OCI-LY1 (cell line): ENCODE measurements around the gene C10orf88.

Source experiments
- H2AFZ ChIP-seq: fragments of 200-600 bp; sonication (generic), shearing (Covaris generic); 2 replicates; pipeline ENCODE4 v1.6.0; 2014; ENCODE audit warnings: antibody characterized with exemption, mild to moderate bottlenecking, low read length
- H3F3A ChIP-seq: fragments of 200-600 bp; sonication (generic), shearing (Covaris generic); 2 replicates; pipeline ENCODE4 v1.6.0; 2014; ENCODE audit warnings: mild to moderate bottlenecking, antibody characterized with exemption, low read length, moderate library complexity; ENCODE audit not compliant: insufficient read depth
- H3K27ac ChIP-seq: fragments of 200-600 bp; sonication (generic); 2 replicates; pipeline ENCODE4 v1.5.1; 2014; ENCODE audit warnings: low read length, mixed run types, mild to moderate bottlenecking, low read depth; ENCODE audit not compliant: poor library complexity, severe bottlenecking
- H3K27me3 ChIP-seq: fragments of 200-600 bp; sonication (generic); 2 replicates; pipeline ENCODE4 v1.6.0; 2014; ENCODE audit warnings: antibody characterized with exemption, mild to moderate bottlenecking, low read length, moderate library complexity; ENCODE audit not compliant: insufficient read depth
- H3K36me3 ChIP-seq: fragments of 200-600 bp; sonication (generic); 2 replicates; pipeline ENCODE4 v1.6.1; 2014; ENCODE audit warnings: mild to moderate bottlenecking, antibody characterized with exemption, low read length, moderate library complexity, mixed read lengths; ENCODE audit not compliant: insufficient read depth
- H3K4me1 ChIP-seq: fragments of 200-600 bp; sonication (generic); 2 replicates; pipeline ENCODE4 v1.5.1; 2014; ENCODE audit warnings: mild to moderate bottlenecking, low read length, moderate library complexity; ENCODE audit not compliant: insufficient read depth, severe bottlenecking
- H3K4me2 ChIP-seq: fragments of 200-600 bp; sonication (generic), shearing (Covaris generic); 2 replicates; pipeline ENCODE4 v1.6.1; 2014; ENCODE audit warnings: low read length
- H3K4me3 ChIP-seq: fragments of 200-600 bp; sonication (generic); 2 replicates; pipeline ENCODE4 v1.5.1; 2014; ENCODE audit warnings: low read length, low read depth, mild to moderate bottlenecking, mixed read lengths; ENCODE audit not compliant: poor library complexity, severe bottlenecking
- H3K79me2 ChIP-seq: fragments of 200-600 bp; shearing (Covaris generic); 2 replicates; pipeline ENCODE4 v1.6.1; 2016; ENCODE audit warnings: mixed run types, low read length, mixed read lengths; ENCODE audit not compliant: insufficient read depth
- H3K9ac ChIP-seq: fragments of 200-600 bp; sonication (generic), shearing (Covaris generic); 2 replicates; pipeline ENCODE4 v1.6.1; 2014; ENCODE audit warnings: mild to moderate bottlenecking, low read length, mixed read lengths
- H3K9me2 ChIP-seq: fragments of 200-600 bp; sonication (generic), shearing (Covaris generic); 2 replicates; pipeline ENCODE4 v1.6.1; 2014; ENCODE audit warnings: low read depth, mild to moderate bottlenecking, low read length, mixed read lengths
- H3K9me3 ChIP-seq: fragments of 200-600 bp; shearing (Covaris generic); 2 replicates; pipeline ENCODE4 v1.6.1; 2014; ENCODE audit warnings: low read length, mixed read lengths
- H4K20me1 ChIP-seq: fragments of 200-600 bp; sonication (generic), shearing (Covaris generic); 2 replicates; pipeline ENCODE4 v1.6.0; 2016; ENCODE audit warnings: mild to moderate bottlenecking, low read length; ENCODE audit not compliant: insufficient read depth
- EZH2 ChIP-seq: fragments of 200-600 bp; sonication (generic), shearing (Covaris generic); IDR thresholded peaks from 2 replicates; pipeline ENCODE4 v1.8.0; 2017; ENCODE audit warnings: borderline replicate concordance, mixed run types, mild to moderate bottlenecking, antibody characterized with exemption, low read length, moderate library complexity, mixed read lengths
- TF ChIP-seq, protein P1 (sequence below): fragments of 200-600 bp; sonication (generic), shearing (Covaris generic); IDR thresholded peaks from 2 replicates; pipeline ENCODE4 v1.5.1; 2017; ENCODE audit warnings: mild to moderate bottlenecking, antibody characterized with exemption, low read length, moderate library complexity, mixed read lengths

Gene C10orf88

DNA sequence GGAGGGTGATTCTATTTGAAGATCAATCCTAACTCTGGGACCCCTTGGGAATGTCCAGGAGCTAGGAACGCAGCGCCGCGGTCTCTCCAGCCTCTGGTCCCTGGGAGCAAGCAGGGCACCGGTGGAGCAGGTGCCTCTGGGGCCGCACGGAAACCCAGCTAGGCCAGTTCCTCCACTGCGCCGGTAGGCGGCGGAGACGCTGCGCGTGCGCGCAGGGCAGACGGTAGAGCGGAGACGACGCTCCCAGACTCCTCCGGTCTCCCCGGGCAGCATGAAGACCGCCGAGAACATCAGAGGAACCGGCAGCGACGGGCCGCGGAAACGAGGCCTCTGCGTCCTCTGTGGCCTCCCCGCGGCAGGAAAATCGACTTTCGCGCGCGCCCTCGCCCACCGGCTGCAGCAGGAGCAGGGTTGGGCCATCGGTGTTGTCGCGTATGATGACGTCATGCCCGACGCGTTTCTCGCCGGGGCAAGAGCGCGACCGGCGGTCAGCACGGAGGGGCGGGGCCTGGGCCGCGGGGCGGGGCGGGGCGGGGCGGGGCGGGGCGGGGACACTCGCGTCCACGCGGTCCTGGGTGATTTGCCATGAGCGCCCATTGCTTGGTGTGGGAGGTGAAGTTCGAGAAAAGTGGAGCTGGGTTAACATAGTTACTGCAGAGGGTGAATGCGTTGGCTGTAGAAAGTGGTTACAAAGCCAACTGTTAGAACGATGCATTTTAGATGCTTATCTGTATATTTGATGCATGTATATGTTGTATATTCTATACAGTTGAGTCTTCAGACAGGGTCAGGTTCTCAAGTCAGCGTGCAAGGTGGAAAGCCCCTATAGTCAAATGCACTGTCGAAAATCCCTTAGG, 26.4 kb upstream of the C10orf88 start, which contains the start of gene PSTK:
PSTK (plus strand) TSS at position 193 of the 857 bp plus-strand sequence; CDS start at position 272, 79 bp downstream.
- peaks cover 22% of the 10 kb centered on the region for H3K4me1 ChIP-seq
- TF ChIP-seq, protein P1, sequence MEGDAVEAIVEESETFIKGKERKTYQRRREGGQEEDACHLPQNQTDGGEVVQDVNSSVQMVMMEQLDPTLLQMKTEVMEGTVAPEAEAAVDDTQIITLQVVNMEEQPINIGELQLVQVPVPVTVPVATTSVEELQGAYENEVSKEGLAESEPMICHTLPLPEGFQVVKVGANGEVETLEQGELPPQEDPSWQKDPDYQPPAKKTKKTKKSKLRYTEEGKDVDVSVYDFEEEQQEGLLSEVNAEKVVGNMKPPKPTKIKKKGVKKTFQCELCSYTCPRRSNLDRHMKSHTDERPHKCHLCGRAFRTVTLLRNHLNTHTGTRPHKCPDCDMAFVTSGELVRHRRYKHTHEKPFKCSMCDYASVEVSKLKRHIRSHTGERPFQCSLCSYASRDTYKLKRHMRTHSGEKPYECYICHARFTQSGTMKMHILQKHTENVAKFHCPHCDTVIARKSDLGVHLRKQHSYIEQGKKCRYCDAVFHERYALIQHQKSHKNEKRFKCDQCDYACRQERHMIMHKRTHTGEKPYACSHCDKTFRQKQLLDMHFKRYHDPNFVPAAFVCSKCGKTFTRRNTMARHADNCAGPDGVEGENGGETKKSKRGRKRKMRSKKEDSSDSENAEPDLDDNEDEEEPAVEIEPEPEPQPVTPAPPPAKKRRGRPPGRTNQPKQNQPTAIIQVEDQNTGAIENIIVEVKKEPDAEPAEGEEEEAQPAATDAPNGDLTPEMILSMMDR: peak; percentile 71
- no peak for TF ChIP-seq EZH2
- H3K27ac ChIP-seq: peak within 1 kb of the TSS; percentile 73
- peak within 1 kb of the TSS; percentile 69 for H3K4me3 ChIP-seq
- peak within 1 kb of the TSS; percentile 89 for H3K4me2 ChIP-seq
- no peaks in the 10 kb centered on the region for H3K79me2 ChIP-seq
- H2AFZ ChIP-seq: peak within 1 kb of the TSS; percentile 91
- no peaks in the 10 kb centered on the region for H3K27me3 ChIP-seq
- H4K20me1 ChIP-seq: no peaks in the 10 kb centered on the region
- H3K9me3 ChIP-seq: no peaks in the 10 kb centered on the region
- no peaks in the 10 kb centered on the region for H3K9me2 ChIP-seq
- no peaks in the 10 kb centered on the region; the same call in 1 of the 2 replicates for H3K36me3 ChIP-seq
- H3F3A ChIP-seq: no peaks in the 10 kb centered on the region
- peak within 1 kb of the TSS; percentile 75 for H3K9ac ChIP-seq

DNA sequence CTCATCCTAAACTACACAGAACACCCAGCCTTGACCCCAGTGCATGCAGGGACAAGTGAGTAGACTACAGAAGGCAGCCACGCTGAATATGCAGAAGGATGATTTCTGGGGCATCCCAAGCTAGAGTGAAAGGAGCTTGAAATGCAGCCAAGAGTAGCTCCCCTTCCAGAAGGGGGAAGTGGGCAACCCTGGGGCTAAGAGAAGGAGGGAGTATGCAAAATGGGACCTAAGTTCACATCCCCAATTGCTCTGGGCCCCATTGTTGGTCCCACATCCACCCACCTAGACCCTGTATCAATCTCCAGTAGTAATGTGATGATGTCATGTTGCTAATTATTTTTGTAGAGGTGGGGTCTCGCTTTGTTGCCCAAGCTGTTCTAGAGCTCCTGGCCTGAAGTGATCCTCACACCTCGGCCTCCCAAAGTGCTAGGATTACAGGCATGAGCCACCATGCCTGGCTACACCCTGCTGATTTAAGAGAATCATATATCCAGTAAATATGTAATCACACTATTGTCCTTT, 20.6 kb upstream of the C10orf88 start:
- Histone ChIP-seq H3K9me2 (no peaks in the 10 kb centered on the region), H3K27me3 (no peaks in the 10 kb centered on the region), H3K27ac (no peak overlapping the region), H3K36me3 (no peaks in the 10 kb centered on the region), H3K4me3 (no peak overlapping the region), H3K9ac (no peak overlapping the region), H3K4me1 (peaks cover 3% of the 10 kb centered on the region), H3F3A (no peaks in the 10 kb centered on the region), H2AFZ (no peak overlapping the region), H3K9me3 (no peaks in the 10 kb centered on the region), H3K4me2 (no peak overlapping the region), H3K79me2 (no peaks in the 10 kb centered on the region), H4K20me1 (no peaks in the 10 kb centered on the region)
- TF ChIP-seq EZH2: no peak
- TF ChIP-seq, protein P1: no peak

DNA sequence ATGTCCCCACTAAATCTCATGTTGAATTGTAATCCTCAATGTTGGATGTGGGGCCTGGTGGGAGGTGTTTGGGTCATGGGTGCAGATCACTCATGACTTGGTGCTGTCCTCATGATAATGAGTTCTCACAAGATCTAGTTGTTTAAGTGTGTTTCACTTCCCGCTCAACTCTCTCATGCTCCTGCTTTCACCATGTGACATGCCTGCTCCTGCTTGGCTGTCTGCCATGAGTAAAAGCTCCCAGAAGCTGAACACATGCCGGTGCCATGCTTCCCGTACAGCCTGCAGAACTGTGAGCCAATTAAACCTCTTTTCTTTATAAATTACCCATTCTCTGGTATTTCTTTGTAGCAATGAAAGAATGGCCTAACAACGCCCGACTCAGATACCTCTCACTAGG, 20.0 kb upstream of the C10orf88 start:
- TF ChIP-seq, protein P1: no peak
- TF ChIP-seq EZH2: no peak
- H4K20me1 ChIP-seq: no peaks in the 10 kb centered on the region
- H3K36me3 ChIP-seq: no peaks in the 10 kb centered on the region
- no peak overlapping the region for H2AFZ ChIP-seq
- no peak overlapping the region for H3K27ac ChIP-seq
- H3K4me3 ChIP-seq: no peak overlapping the region
- H3K9ac ChIP-seq: no peak overlapping the region
- no peaks in the 10 kb centered on the region for H3K9me2 ChIP-seq
- H3K79me2 ChIP-seq: no peaks in the 10 kb centered on the region
- no peaks in the 10 kb centered on the region for H3K9me3 ChIP-seq
- no peaks in the 10 kb centered on the region for H3F3A ChIP-seq
- H3K4me2 ChIP-seq: no peak overlapping the region
- H3K27me3 ChIP-seq: no peaks in the 10 kb centered on the region
- H3K4me1 ChIP-seq: no peaks in the 10 kb centered on the region
